Panc1 (cell line): Measurements from ENCODE around the gene P2RY13. TPM values are rescaled to one million over a fixed set of nuclear protein-coding genes. Genes with fewer than 3 reads are reported as not detected.
A peak's percentile ranks its signal among the peaks of the same experiment; 100 is the strongest.

Source experiments
- ATAC-seq: fragments of 200-7000 bp; cut with Tn5 transposase; 2 replicates; pipeline ENCODE4 v1.9.1; 2020; ENCODE audit warnings: mild to moderate bottlenecking, moderate library complexity
- BruUV-seq: library from RNA; stranded (reverse); fragments of 400-500 nt; replicated peaks from 2 replicates; lab custom pipeline; 2021; lab: Mats Ljungman, UMichigan
- CTCF ChIA-PET: fragments of 300-600 bp; sonication (Branson Sonifier 250); formaldehyde crosslinking; loops from one replicate; lab custom pipeline; 2022; ENCODE audit warnings: antibody characterized with exemption; lab: Charles Lee
- POLR2A ChIA-PET: fragments of 300-600 bp; sonication (Branson Sonifier 250); formaldehyde crosslinking; loops from one replicate; lab custom pipeline; 2022; ENCODE audit warnings: antibody characterized with exemption; lab: Charles Lee
- DNase-seq: peaks from one replicate; pipeline ENCODE4 v3.0.0-alpha.2; 2010; ENCODE audit warnings: low read depth, low spot score
- H3K27ac ChIP-seq: 2 replicates; pipeline ENCODE4 v1.5.1; 2011; ENCODE audit warnings: mild to moderate bottlenecking, low read length, inconsistent platforms
- H3K27me3 ChIP-seq: fragments of 200-500 bp; sonication (Bioruptor generic); 2 replicates; pipeline ENCODE4 v1.6.0; 2014; ENCODE audit warnings: low read length, inconsistent platforms; ENCODE audit not compliant: control insufficient read depth, insufficient read depth
- H3K36me3 ChIP-seq: fragments of 200-500 bp; sonication (Bioruptor generic); 2 replicates; pipeline ENCODE4 v1.5.1; 2014; ENCODE audit warnings: inconsistent platforms, mild to moderate bottlenecking, low read length, moderate library complexity; ENCODE audit not compliant: control insufficient read depth, insufficient read depth
- H3K4me1 ChIP-seq: 2 replicates; pipeline ENCODE4 v1.5.1; 2011; ENCODE audit warnings: inconsistent platforms, mild to moderate bottlenecking, low read length, moderate library complexity; ENCODE audit not compliant: control insufficient read depth, insufficient read depth
- H3K4me3 ChIP-seq, 2 experiments: 2 replicates each; pipeline ENCODE4 v1.5.1; 2011 to 2012; ENCODE audit warnings: low read depth in 2 of 2, low read length in 2 of 2, mild to moderate bottlenecking in 2 of 2, inconsistent platforms in 1 of 2, moderate library complexity in 1 of 2
- H3K9me3 ChIP-seq: fragments of 200-500 bp; sonication (Bioruptor generic); 2 replicates; pipeline ENCODE4 v1.5.1; 2014; ENCODE audit warnings: low read depth, mild to moderate bottlenecking, inconsistent platforms, low read length, moderate library complexity; ENCODE audit not compliant: control insufficient read depth, insufficient read depth
- POLR2AphosphoS5 ChIP-seq: IDR thresholded peaks from 2 replicates; pipeline ENCODE4 v1.6.1; 2012; ENCODE audit warnings: mild to moderate bottlenecking, low read depth, low read length, moderate library complexity
- SIN3A ChIP-seq: IDR thresholded peaks from 2 replicates; pipeline ENCODE4 v1.6.1; 2012; ENCODE audit warnings: low read depth, mild to moderate bottlenecking, low read length, moderate library complexity, borderline replicate concordance; ENCODE audit not compliant: insufficient read depth
- TCF7L2 ChIP-seq: IDR thresholded peaks from 2 replicates; pipeline ENCODE4 v1.6.1; 2011; ENCODE audit warnings: mild to moderate bottlenecking, low read depth, low read length, inconsistent platforms
- in situ Hi-C: cut with HindIII; loops from 2 replicates; pipeline ENCODE4 v1.10.0; 2016; ENCODE audit warnings: low sequenced_read_pairs, low pct_unique_long_range_greater_than_20kb
- intact Hi-C: fragments of 100-400 bp; cut with micrococcal nuclease; formaldehyde crosslinking; loops from one replicate; pipeline ENCODE4 v1.10.0; 2022; ENCODE audit not compliant: unreplicated experiment
- total RNA-seq: library from RNA; stranded (reverse); gene quantifications from one replicate; pipeline ENCODE4 v1.2.1, GENCODE V29; 2021; ENCODE audit not compliant: unreplicated experiment
- TF ChIP-seq, protein P1 (sequence below): fragments of 450-650 bp; IDR thresholded peaks from 2 replicates; pipeline ENCODE4 v1.5.1; 2017; ENCODE audit warnings: mild to moderate bottlenecking
- TF ChIP-seq, protein P2 (sequence below), 2 experiments: IDR thresholded peaks; 2 replicates each; pipeline ENCODE4 v1.6.1; 2011 to 2012; ENCODE audit warnings: low read depth in 2 of 2, control low read depth in 1 of 2, low read length in 1 of 2, mild to moderate bottlenecking in 1 of 2, moderate library complexity in 1 of 2; ENCODE audit not compliant: insufficient read depth in 1 of 2

The P2RY13 gene
- total RNA-seq, 1 experiment from 2014 or later: not detected

DNA sequence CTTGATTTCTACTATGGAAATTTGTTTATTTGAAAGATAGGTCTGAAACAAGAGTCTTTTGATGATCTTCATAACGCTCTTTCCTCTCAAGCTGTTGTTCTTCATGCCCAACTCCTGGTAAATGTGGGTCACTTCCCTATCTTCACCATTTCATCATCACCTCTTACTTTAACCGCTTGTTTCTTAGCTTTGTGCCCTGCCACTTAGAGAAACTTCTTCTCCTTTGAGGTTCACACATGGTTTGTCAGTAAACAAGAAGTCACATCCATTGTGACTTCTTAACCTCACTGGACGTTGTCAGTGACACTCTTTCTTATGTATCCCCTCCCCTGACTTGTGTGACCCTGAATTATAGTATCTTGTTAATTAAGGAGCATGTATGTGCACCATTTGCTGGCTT is 16.9 kb upstream of the P2RY13 start:
- ChIA-PET POLR2A (no interaction called here), CTCF (no interaction called here)
- no peak for ATAC-seq
- no peaks in the 10 kb centered on the region for H3K4me1 ChIP-seq
- in situ Hi-C loops: no loop called here
- intact Hi-C loops: no loop called here
- no peak overlapping the region for H3K4me3 ChIP-seq
- H3K36me3 ChIP-seq: no peaks in the 10 kb centered on the region
- no peaks in the 10 kb centered on the region; the same call in 1 of the 2 replicates for H3K27me3 ChIP-seq
- TF ChIP-seq, protein P1, sequence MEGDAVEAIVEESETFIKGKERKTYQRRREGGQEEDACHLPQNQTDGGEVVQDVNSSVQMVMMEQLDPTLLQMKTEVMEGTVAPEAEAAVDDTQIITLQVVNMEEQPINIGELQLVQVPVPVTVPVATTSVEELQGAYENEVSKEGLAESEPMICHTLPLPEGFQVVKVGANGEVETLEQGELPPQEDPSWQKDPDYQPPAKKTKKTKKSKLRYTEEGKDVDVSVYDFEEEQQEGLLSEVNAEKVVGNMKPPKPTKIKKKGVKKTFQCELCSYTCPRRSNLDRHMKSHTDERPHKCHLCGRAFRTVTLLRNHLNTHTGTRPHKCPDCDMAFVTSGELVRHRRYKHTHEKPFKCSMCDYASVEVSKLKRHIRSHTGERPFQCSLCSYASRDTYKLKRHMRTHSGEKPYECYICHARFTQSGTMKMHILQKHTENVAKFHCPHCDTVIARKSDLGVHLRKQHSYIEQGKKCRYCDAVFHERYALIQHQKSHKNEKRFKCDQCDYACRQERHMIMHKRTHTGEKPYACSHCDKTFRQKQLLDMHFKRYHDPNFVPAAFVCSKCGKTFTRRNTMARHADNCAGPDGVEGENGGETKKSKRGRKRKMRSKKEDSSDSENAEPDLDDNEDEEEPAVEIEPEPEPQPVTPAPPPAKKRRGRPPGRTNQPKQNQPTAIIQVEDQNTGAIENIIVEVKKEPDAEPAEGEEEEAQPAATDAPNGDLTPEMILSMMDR: no peak
- TF ChIP-seq SIN3A: no peak
- TF ChIP-seq POLR2AphosphoS5: no peak
- TF ChIP-seq, protein P2, sequence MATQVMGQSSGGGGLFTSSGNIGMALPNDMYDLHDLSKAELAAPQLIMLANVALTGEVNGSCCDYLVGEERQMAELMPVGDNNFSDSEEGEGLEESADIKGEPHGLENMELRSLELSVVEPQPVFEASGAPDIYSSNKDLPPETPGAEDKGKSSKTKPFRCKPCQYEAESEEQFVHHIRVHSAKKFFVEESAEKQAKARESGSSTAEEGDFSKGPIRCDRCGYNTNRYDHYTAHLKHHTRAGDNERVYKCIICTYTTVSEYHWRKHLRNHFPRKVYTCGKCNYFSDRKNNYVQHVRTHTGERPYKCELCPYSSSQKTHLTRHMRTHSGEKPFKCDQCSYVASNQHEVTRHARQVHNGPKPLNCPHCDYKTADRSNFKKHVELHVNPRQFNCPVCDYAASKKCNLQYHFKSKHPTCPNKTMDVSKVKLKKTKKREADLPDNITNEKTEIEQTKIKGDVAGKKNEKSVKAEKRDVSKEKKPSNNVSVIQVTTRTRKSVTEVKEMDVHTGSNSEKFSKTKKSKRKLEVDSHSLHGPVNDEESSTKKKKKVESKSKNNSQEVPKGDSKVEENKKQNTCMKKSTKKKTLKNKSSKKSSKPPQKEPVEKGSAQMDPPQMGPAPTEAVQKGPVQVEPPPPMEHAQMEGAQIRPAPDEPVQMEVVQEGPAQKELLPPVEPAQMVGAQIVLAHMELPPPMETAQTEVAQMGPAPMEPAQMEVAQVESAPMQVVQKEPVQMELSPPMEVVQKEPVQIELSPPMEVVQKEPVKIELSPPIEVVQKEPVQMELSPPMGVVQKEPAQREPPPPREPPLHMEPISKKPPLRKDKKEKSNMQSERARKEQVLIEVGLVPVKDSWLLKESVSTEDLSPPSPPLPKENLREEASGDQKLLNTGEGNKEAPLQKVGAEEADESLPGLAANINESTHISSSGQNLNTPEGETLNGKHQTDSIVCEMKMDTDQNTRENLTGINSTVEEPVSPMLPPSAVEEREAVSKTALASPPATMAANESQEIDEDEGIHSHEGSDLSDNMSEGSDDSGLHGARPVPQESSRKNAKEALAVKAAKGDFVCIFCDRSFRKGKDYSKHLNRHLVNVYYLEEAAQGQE (IDR thresholded peaks at IDR 0.05; ENCODE audit: insufficient read depth in 1 of 2, low read depth in 2 of 2, low read length in 1 of 2): no peak
- TF ChIP-seq TCF7L2: no peak
- BruUV-seq: no TSS peak
- H3K9me3 ChIP-seq: no peaks in the 10 kb centered on the region
- DNase-seq: no peak
- no peak overlapping the region for H3K27ac ChIP-seq

DNA sequence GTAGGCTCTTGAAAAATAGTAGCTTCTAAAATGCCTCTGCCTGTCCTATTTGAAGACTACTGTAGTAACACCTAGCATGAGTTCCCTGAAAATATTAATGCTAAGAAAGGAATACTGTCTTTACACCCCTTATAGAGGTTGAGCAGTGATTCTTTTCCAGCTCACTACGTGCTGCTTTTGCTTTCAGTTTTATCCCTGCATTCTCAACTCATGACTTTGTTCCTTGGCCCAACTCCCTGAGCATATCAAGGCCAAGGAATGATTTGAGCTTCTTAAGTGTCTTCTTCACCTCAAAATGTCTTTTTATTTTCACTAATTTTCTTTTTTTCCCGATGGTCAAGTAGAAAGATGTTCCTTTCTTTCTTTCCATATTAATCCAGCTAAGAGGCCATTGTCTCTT is 16.5 kb upstream of the P2RY13 start:
- TF ChIP-seq POLR2AphosphoS5: no peak
- CTCF ChIA-PET: no interaction called here
- BruUV-seq: no TSS peak
- POLR2A ChIA-PET: no interaction called here
- no peak for DNase-seq
- H3K27me3 ChIP-seq: no peaks in the 10 kb centered on the region; the same call in 1 of the 2 replicates
- no peak overlapping the region for H3K4me3 ChIP-seq
- H3K9me3 ChIP-seq: no peaks in the 10 kb centered on the region
- in situ Hi-C loops (no loop called here), intact Hi-C loops (no loop called here)
- no peaks in the 10 kb centered on the region for H3K4me1 ChIP-seq
- no peaks in the 10 kb centered on the region for H3K36me3 ChIP-seq
- no peak overlapping the region for H3K27ac ChIP-seq
- ATAC-seq: 0 out of 2 replicates have a peak, but pooled peaks have one; percentile 66

DNA sequence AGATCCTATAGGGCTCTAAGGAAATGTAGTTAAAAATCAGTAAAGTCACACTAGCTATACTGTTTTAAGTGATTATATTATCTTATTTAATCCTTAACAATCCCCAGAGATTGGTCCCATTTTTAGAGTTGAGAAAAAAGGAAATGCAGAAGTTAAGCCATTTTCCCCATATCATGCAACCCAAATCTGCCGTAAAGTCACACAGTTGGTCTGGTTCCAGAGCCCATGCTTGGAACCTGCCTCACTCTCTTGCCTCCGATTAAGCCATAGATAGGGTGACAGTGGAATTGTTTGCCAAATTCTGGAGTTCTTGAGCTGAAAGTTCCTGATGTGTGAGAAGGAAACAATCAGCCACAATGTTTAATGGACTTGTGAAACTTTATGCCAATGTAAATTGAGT is 2.3 kb upstream of the P2RY13 start:
- in situ Hi-C loops (no loop called here), intact Hi-C loops (no loop called here)
- Histone ChIP-seq H3K36me3 (no peaks in the 10 kb centered on the region), H3K27ac (no peak overlapping the region), H3K4me1 (no peaks in the 10 kb centered on the region; the same call in 1 of the 2 replicates), H3K4me3 (no peak overlapping the region), H3K9me3 (no peaks in the 10 kb centered on the region), H3K27me3 (peaks cover 8% of the 10 kb centered on the region; the same call in 1 of the 2 replicates)
- CTCF ChIA-PET: no interaction called here
- DNase-seq (no peak), ATAC-seq (no peak)
- POLR2A ChIA-PET: no interaction called here
- TF ChIP-seq POLR2AphosphoS5: no peak
- TF ChIP-seq, protein P1: no peak
- TF ChIP-seq, protein P2 (IDR thresholded peaks at IDR 0.05; ENCODE audit: insufficient read depth in 1 of 2, low read depth in 2 of 2, low read length in 1 of 2): no peak
- TF ChIP-seq TCF7L2: no peak
- no TSS peak for BruUV-seq
